HCT116 (cell line): ENCODE results near the gene GTF3C2.

Experiments used
- POLR2A ChIP-seq: IDR thresholded peaks from 2 replicates; pipeline ENCODE4 v1.7.0; 2011; ENCODE audit warnings: borderline replicate concordance; ENCODE audit not compliant: insufficient read depth, insufficient read length; ENCODE audit errors: extremely low read depth
- SP1 ChIP-seq: IDR thresholded peaks from 2 replicates; pipeline ENCODE4 v1.6.1; 2012; ENCODE audit warnings: low read depth
- SRF ChIP-seq: IDR thresholded peaks from 2 replicates; pipeline ENCODE4 v1.6.1; 2012; ENCODE audit warnings: low read depth

GRCh38 chr2:27314709-27315108 lies 41.9 kb downstream of the GTF3C2 start:
- TF ChIP-seq SRF = no peak
- TF ChIP-seq SP1 = no peak
- no peak for TF ChIP-seq POLR2A
